CD4-positive, alpha-beta T cell (primary cell): ENCODE measurements around the gene CRISP2. TPM values are rescaled to one million over a fixed set of nuclear protein-coding genes. Genes with fewer than 3 reads are reported as not detected.

Experiments used
- ATAC-seq: fragments of 200-7000 bp; cut with Tn5 transposase; one replicate; pipeline ENCODE4 v1.10.0; 2022; ENCODE audit warnings: mild to moderate bottlenecking; ENCODE audit not compliant: poor library complexity
- CTCF ChIA-PET: fragments of 350-600 bp; sonication (Branson Sonifier 250); formaldehyde crosslinking; loops from one replicate; lab custom pipeline; 2021; ENCODE audit warnings: antibody characterized with exemption, inconsistent platforms; lab: Charles Lee
- POLR2A ChIA-PET: fragments of 350-600 bp; sonication (Branson Sonifier 250); formaldehyde crosslinking; loops from one replicate; lab custom pipeline; 2021; ENCODE audit warnings: antibody characterized with exemption, inconsistent platforms; lab: Charles Lee
- DNase-seq, 14 experiments: peaks; one replicate each; pipeline ENCODE4 v3.0.0-alpha.2; 2013 to 2020; ENCODE audit warnings: mixed read lengths in 2 of 14
- H3K27ac ChIP-seq, 2 donors: one replicate each; pipeline versions ENCODE4 v1.5.1 to v1.7.0; 2013; ENCODE audit warnings: low read length in 2 of 2, low read depth in 1 of 2, mild to moderate bottlenecking in 1 of 2
- H3K27me3 ChIP-seq, 2 experiments: 1 replicate in 1 of 2; 2 replicates in 1 of 2; pipeline versions ENCODE4 v1.6.1 to v1.7.0; 2013; ENCODE audit warnings: low read length in 2 of 2, control low read depth in 1 of 2, mild to moderate bottlenecking in 1 of 2, moderate library complexity in 1 of 2; ENCODE audit not compliant: insufficient read depth in 2 of 2, control insufficient read depth in 1 of 2
- H3K36me3 ChIP-seq: one replicate; pipeline ENCODE4 v1.6.1; 2013; ENCODE audit warnings: low read length, control low read depth; ENCODE audit not compliant: insufficient read depth
- H3K4me1 ChIP-seq: one replicate; pipeline ENCODE4 v1.6.1; 2013; ENCODE audit warnings: low read length, control low read depth; ENCODE audit not compliant: insufficient read depth
- H3K4me3 ChIP-seq: one replicate; pipeline ENCODE4 v1.5.1; 2013; ENCODE audit warnings: mild to moderate bottlenecking, low read length, moderate library complexity
- H3K9me3 ChIP-seq, 2 experiments: 1 replicate in 1 of 2; 2 replicates in 1 of 2; pipeline versions ENCODE4 v1.6.1 to v1.7.0; 2013; ENCODE audit warnings: low read length in 2 of 2, mild to moderate bottlenecking in 2 of 2, control low read depth in 1 of 2, moderate library complexity in 1 of 2; ENCODE audit not compliant: control insufficient read depth in 1 of 2, insufficient read depth in 1 of 2
- H3K27ac Mint-ChIP-seq: one replicate; pipeline ENCODE4 v1.8.0; 2020; ENCODE audit warnings: mixed read lengths
- H3K27me3 Mint-ChIP-seq: one replicate; pipeline ENCODE4 v1.8.0; 2021; ENCODE audit warnings: mixed read lengths
- H3K36me3 Mint-ChIP-seq: one replicate; pipeline ENCODE4 v1.8.0; 2021; ENCODE audit warnings: low read depth, mixed read lengths
- H3K4me1 Mint-ChIP-seq: one replicate; pipeline ENCODE4 v1.8.0; 2021; ENCODE audit warnings: low read depth, mixed read lengths
- H3K4me3 Mint-ChIP-seq: one replicate; pipeline ENCODE4 v1.8.0; 2020; ENCODE audit warnings: mild to moderate bottlenecking, mixed read lengths
- H3K9me3 Mint-ChIP-seq: one replicate; pipeline ENCODE4 v1.8.0; 2020; ENCODE audit warnings: mixed read lengths
- intact Hi-C, 2 experiments: fragments of 100-400 bp; cut with DNase I in 1 of 2; cut with micrococcal nuclease in 1 of 2; formaldehyde crosslinking; loops; one replicate each; pipeline versions ENCODE4 v1.15.1 to v1.9.0; 2023 to 2025; cut with DNase I, micrococcal nuclease
- total RNA-seq, 174 experiments: library from RNA in 2 of 174; stranded (reverse) in 2 of 174; gene quantifications; one replicate each; pipeline ENCODE4 v1.2.3 and lab custom pipeline; 2021 to 2026
- TF ChIP-seq, protein P1 (sequence below): fragments of 200-600 bp; IDR thresholded peaks from one replicate; pipeline ENCODE4 v1.8.0; 2022; ENCODE audit warnings: antibody characterized with exemption, mild to moderate bottlenecking

CRISP2 gene
- total RNA-seq, 2 experiments from 2014 or later: not detected

DNA sequence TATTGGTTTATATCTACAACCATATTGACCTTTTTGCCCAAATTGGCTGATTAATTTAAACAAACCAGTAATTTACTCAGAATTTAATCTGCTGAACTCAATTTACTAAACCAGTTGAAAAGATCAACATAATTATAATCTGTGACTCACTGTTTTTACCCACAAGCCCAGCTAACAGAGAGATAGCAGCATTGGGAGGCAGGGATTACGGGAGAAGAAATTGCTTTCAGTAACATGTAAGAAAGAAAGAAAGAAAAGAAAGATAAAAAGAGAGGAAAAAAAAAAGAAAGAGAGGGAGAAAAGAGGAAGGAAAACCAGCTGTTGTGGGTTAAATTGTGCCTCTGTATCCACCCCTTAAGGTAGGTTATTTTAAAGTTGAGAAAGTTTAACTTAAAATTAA, 63.4 kb downstream of the CRISP2 start:
- H3K27me3 ChIP-seq: no peaks in the 10 kb centered on the region
- ChIA-PET CTCF (interaction anchor here (0.5 kb wide), 1 partner anchor 13 kb away, joined by 3 read pairs; no protein-coding TSS in a partner anchor), POLR2A (no interaction called here)
- Mint-ChIP-seq H3K4me3 (no peak overlapping the region), H3K27me3 (no peaks in the 10 kb centered on the region), H3K4me1 (no peaks in the 10 kb centered on the region), H3K9me3 (no peaks in the 10 kb centered on the region), H3K36me3 (no peaks in the 10 kb centered on the region), H3K27ac (no peak overlapping the region)
- no peak for ATAC-seq
- TF ChIP-seq, protein P1, sequence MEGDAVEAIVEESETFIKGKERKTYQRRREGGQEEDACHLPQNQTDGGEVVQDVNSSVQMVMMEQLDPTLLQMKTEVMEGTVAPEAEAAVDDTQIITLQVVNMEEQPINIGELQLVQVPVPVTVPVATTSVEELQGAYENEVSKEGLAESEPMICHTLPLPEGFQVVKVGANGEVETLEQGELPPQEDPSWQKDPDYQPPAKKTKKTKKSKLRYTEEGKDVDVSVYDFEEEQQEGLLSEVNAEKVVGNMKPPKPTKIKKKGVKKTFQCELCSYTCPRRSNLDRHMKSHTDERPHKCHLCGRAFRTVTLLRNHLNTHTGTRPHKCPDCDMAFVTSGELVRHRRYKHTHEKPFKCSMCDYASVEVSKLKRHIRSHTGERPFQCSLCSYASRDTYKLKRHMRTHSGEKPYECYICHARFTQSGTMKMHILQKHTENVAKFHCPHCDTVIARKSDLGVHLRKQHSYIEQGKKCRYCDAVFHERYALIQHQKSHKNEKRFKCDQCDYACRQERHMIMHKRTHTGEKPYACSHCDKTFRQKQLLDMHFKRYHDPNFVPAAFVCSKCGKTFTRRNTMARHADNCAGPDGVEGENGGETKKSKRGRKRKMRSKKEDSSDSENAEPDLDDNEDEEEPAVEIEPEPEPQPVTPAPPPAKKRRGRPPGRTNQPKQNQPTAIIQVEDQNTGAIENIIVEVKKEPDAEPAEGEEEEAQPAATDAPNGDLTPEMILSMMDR: no peak
- no peak overlapping the region for H3K27ac ChIP-seq
- H3K4me1 ChIP-seq: no peaks in the 10 kb centered on the region
- no peak overlapping the region for H3K4me3 ChIP-seq
- no peaks in the 10 kb centered on the region for H3K36me3 ChIP-seq
- intact Hi-C loops: no loop called here
- H3K9me3 ChIP-seq: no peaks in the 10 kb centered on the region
- no peak for DNase-seq

DNA sequence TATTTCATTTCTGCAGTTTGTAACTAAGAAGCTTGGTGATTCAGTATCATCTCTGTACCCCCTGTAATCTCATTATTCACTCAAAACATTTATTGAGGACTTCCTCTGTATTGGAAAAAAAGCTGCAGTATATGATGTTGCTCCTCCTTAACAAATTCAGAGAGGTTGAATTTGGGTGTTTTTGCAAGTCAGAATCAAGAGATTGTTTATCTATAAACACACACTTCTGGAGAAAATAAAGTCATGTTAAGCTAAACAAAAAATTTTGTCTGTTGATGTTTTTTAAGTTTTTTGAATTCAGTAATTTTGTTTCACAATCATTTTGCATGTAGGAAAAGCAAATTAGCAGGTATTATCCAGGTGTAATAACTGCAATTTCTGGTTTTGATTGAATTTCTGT, 65.3 kb downstream of the CRISP2 start:
- H3K36me3 ChIP-seq: no peaks in the 10 kb centered on the region
- Mint-ChIP-seq H3K36me3 (no peaks in the 10 kb centered on the region), H3K9me3 (peaks cover 2% of the 10 kb centered on the region), H3K27me3 (no peaks in the 10 kb centered on the region), H3K4me3 (no peak overlapping the region), H3K27ac (no peak overlapping the region), H3K4me1 (no peaks in the 10 kb centered on the region)
- ChIA-PET CTCF (no interaction called here), POLR2A (no interaction called here)
- ATAC-seq (no peak), DNase-seq (no peak)
- intact Hi-C loops: no loop called here
- H3K27me3 ChIP-seq: no peaks in the 10 kb centered on the region
- peaks cover 0 to under 1% of the 10 kb centered on the region in 2 experiments for H3K9me3 ChIP-seq
- H3K4me3 ChIP-seq: no peak overlapping the region
- no peak overlapping the region for H3K27ac ChIP-seq
- no peaks in the 10 kb centered on the region for H3K4me1 ChIP-seq
- TF ChIP-seq, protein P1: no peak

DNA sequence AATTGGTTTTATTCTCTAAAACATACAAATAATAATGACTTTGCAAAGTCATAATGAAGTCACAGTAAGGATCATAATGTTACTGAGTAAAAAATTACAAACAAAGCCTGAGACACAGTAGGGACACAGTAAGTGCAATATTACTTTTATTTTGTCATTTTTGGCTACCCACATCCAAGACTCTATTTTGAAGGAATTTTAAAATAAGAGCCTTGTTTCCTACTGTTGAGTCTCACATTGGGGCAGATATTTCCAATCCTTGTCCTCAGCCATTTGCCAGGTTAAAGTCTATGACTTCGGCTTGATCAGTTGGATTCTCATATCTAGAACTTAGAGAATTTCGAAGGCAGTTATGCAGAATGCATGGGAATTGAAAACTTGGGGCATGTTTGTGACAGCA, 65.9 kb downstream of the CRISP2 start:
- Mint-ChIP-seq H3K27me3 (no peaks in the 10 kb centered on the region), H3K27ac (no peak overlapping the region)
- POLR2A ChIA-PET: no interaction called here

More for the DNA sequence above, 65.9 kb downstream of the CRISP2 start:
- ATAC-seq (no peak), DNase-seq (no peak)
- H3K4me3 ChIP-seq: no peak overlapping the region
- CTCF ChIA-PET: no interaction called here
- no peaks in the 10 kb centered on the region for H3K27me3 ChIP-seq
- Mint-ChIP-seq H3K4me1 (no peaks in the 10 kb centered on the region), H3K9me3 (peaks cover 2% of the 10 kb centered on the region), H3K36me3 (no peaks in the 10 kb centered on the region), H3K4me3 (no peak overlapping the region)
- no peaks in the 10 kb centered on the region for H3K4me1 ChIP-seq
- intact Hi-C loops: no loop called here
- TF ChIP-seq, protein P1: no peak
- no peaks in the 10 kb centered on the region for H3K36me3 ChIP-seq
- H3K27ac ChIP-seq: no peak overlapping the region
- peaks cover 0 to 4% of the 10 kb centered on the region in 2 experiments for H3K9me3 ChIP-seq
